Keratinocyte (primary cell): ENCODE measurements around the gene EXD2.

Experiments used
- CTCF ChIP-seq, 3 experiments: IDR thresholded peaks in 1 of 3; conservative IDR thresholded peaks in 1 of 3; optimal IDR thresholded peaks in 1 of 3; 2 replicates in 2 of 3; 3 replicates in 1 of 3; pipeline versions ENCODE3 to v1.5.1; 2011; ENCODE audit warnings: low read length in 3 of 3, mild to moderate bottlenecking in 3 of 3, moderate library complexity in 2 of 3, control low read depth in 1 of 3, inconsistent platforms in 1 of 3; ENCODE audit not compliant: insufficient read depth in 2 of 3; ENCODE audit errors: extremely low read depth in 1 of 3
- EZH2 ChIP-seq: IDR thresholded peaks from one replicate; pipeline ENCODE4 v1.6.1; 2012; ENCODE audit warnings: inconsistent platforms, mild to moderate bottlenecking, low read length, moderate library complexity

GRCh38 chr14:69252851-69253250, 61.6 kb downstream of the EXD2 start:
- TF ChIP-seq CTCF (optimal IDR thresholded peaks at IDR 0.05 in 1 of 3, IDR thresholded peaks at IDR 0.05 in 1 of 3, conservative IDR thresholded peaks at IDR 0.05 in 1 of 3; ENCODE audit: extremely low read depth in 1 of 3, insufficient read depth in 2 of 3, low read length in 3 of 3) (no peak), EZH2 (no peak)
